Loucy (cell line): ENCODE data around the gene SBF2.

Experiments
- H2AFZ ChIP-seq: fragments of 200-600 bp; sonication (generic); 2 replicates; pipeline ENCODE4 v1.6.0; 2016; ENCODE audit warnings: antibody characterized with exemption, mild to moderate bottlenecking, low read length, moderate library complexity
- H3F3A ChIP-seq: fragments of 200-600 bp; 2 replicates; pipeline ENCODE4 v1.6.0; 2016; ENCODE audit warnings: antibody characterized with exemption, low read depth, mild to moderate bottlenecking
- H3K27me3 ChIP-seq: fragments of 200-600 bp; sonication (generic); 2 replicates; pipeline ENCODE4 v1.6.1; 2014; ENCODE audit warnings: low read length, mild to moderate bottlenecking; ENCODE audit not compliant: insufficient read depth, poor library complexity, severe bottlenecking
- H3K36me3 ChIP-seq: fragments of 200-600 bp; sonication (generic); 2 replicates; pipeline ENCODE4 v1.6.1; 2016; ENCODE audit warnings: low read length; ENCODE audit not compliant: insufficient read depth
- H3K4me1 ChIP-seq: fragments of 200-600 bp; sonication (generic); 2 replicates; pipeline ENCODE4 v1.5.1; 2014; ENCODE audit warnings: low read length, mild to moderate bottlenecking; ENCODE audit not compliant: insufficient read depth, poor library complexity, severe bottlenecking
- H3K4me2 ChIP-seq: fragments of 200-600 bp; sonication (generic); 2 replicates; pipeline ENCODE4 v1.6.0; 2014; ENCODE audit warnings: antibody characterized with exemption, low read length, low read depth, mild to moderate bottlenecking; ENCODE audit not compliant: poor library complexity, severe bottlenecking
- H3K4me3 ChIP-seq: fragments of 200-600 bp; sonication (generic); 2 replicates; pipeline ENCODE4 v1.5.1; 2014; ENCODE audit warnings: low read length, mild to moderate bottlenecking, mixed read lengths; ENCODE audit not compliant: poor library complexity, severe bottlenecking
- H3K79me2 ChIP-seq: fragments of 200-600 bp; sonication (generic); 2 replicates; pipeline ENCODE4 v1.6.1; 2014; ENCODE audit warnings: low read length; ENCODE audit not compliant: insufficient read depth
- H3K9ac ChIP-seq: fragments of 200-600 bp; sonication (generic); 2 replicates; pipeline ENCODE4 v1.6.0; 2014; ENCODE audit warnings: mild to moderate bottlenecking, low read depth, low read length, moderate library complexity; ENCODE audit not compliant: poor library complexity, severe bottlenecking
- H3K9me2 ChIP-seq: fragments of 200-600 bp; sonication (generic); replicated peaks from 2 replicates; pipeline ENCODE4 v1.6.1; 2016; ENCODE audit warnings: low read depth, low read length, mixed read lengths
- H3K9me3 ChIP-seq: fragments of 200-600 bp; sonication (generic); 2 replicates; pipeline ENCODE4 v1.6.1; 2014; ENCODE audit warnings: mild to moderate bottlenecking, antibody characterized with exemption, low read length, low read depth; ENCODE audit not compliant: insufficient read depth
- H4K20me1 ChIP-seq: fragments of 200-600 bp; sonication (generic); 2 replicates; pipeline ENCODE4 v1.6.0; 2014; ENCODE audit warnings: antibody characterized with exemption, low read length, mild to moderate bottlenecking; ENCODE audit not compliant: insufficient read depth, poor library complexity, severe bottlenecking
- EZH2phosphoT487 ChIP-seq: fragments of 200-600 bp; IDR thresholded peaks from 2 replicates; pipeline ENCODE4 v1.6.1; 2018; ENCODE audit warnings: antibody characterized with exemption, mild to moderate bottlenecking, moderate library complexity, borderline replicate concordance
- TF ChIP-seq, protein P1 (sequence below): fragments of 200-600 bp; sonication (generic); conservative IDR thresholded peaks from 2 replicates; pipeline ENCODE4 v1.5.1; 2014; ENCODE audit warnings: mild to moderate bottlenecking, antibody characterized with exemption, low read length

Gene SBF2

DNA sequence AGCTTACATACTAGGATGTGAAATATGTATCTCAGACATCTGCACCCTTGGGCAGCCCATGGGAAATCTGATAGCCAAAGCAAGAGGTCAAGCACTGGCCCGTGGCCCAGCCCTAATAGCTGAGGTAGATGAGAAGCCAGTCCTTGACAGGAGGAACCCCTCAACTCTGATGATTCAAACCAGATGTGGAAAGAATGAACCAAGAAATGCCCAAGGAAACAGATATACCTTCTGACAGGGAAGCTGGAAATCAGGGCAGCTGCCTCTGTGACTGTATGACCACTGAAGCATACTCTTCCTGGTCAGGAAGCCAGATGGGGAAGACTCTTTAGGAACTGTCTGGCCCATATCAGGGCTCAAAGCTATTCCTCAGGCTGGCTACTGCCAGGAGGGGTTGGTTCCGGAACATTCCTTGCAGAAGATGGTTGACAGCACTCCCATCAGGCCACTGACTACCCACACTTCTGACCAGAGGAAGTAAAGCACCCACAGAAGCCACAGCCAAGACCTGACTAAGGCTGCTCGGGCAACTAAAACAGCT is 506.0 kb downstream of the SBF2 start:
- Histone ChIP-seq H3K9ac (no peak overlapping the region), H2AFZ (no peak overlapping the region), H3K36me3 (peaks cover 2% of the 10 kb centered on the region; the same call in 1 of the 2 replicates), H3K9me2 (no peaks in the 10 kb centered on the region), H3K4me1 (peaks cover 3% of the 10 kb centered on the region), H4K20me1 (no peaks in the 10 kb centered on the region), H3K4me3 (no peak overlapping the region), H3K9me3 (no peaks in the 10 kb centered on the region), H3K4me2 (no peak overlapping the region), H3K27me3 (no peaks in the 10 kb centered on the region), H3K79me2 (no peaks in the 10 kb centered on the region), H3F3A (no peaks in the 10 kb centered on the region)
- TF ChIP-seq EZH2phosphoT487 = no peak
- TF ChIP-seq, protein P1, sequence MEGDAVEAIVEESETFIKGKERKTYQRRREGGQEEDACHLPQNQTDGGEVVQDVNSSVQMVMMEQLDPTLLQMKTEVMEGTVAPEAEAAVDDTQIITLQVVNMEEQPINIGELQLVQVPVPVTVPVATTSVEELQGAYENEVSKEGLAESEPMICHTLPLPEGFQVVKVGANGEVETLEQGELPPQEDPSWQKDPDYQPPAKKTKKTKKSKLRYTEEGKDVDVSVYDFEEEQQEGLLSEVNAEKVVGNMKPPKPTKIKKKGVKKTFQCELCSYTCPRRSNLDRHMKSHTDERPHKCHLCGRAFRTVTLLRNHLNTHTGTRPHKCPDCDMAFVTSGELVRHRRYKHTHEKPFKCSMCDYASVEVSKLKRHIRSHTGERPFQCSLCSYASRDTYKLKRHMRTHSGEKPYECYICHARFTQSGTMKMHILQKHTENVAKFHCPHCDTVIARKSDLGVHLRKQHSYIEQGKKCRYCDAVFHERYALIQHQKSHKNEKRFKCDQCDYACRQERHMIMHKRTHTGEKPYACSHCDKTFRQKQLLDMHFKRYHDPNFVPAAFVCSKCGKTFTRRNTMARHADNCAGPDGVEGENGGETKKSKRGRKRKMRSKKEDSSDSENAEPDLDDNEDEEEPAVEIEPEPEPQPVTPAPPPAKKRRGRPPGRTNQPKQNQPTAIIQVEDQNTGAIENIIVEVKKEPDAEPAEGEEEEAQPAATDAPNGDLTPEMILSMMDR = no peak

DNA sequence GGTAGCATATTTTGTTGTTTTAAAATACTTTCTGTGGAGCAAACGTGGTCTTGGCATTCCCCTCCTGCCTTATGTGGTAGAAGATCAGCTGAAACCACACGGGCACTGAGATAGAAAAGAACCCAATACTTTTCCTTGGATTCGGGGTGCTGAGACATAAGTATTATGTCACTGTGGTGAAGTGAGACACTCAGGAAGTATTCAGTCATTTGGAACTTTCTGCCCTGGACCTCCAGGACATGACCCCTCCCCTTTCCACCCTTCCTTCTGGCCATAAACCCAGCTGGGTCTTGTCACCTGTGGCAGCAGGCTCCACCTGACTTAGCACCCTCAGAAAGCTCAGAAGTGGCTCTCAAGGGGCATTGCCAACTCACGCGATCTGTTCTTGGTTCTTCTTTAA is 506.8 kb downstream of the SBF2 start:
- Histone ChIP-seq H3K4me1 (peaks cover 3% of the 10 kb centered on the region), H3K36me3 (peaks cover 2% of the 10 kb centered on the region; the same call in 1 of the 2 replicates), H3K4me3 (no peak overlapping the region), H3K9me3 (no peaks in the 10 kb centered on the region), H3K4me2 (no peak overlapping the region), H2AFZ (no peak overlapping the region), H4K20me1 (no peaks in the 10 kb centered on the region), H3K9me2 (no peaks in the 10 kb centered on the region), H3K79me2 (no peaks in the 10 kb centered on the region), H3K27me3 (no peaks in the 10 kb centered on the region), H3K9ac (no peak overlapping the region), H3F3A (no peaks in the 10 kb centered on the region)
- TF ChIP-seq, protein P1 = no peak
- no peak for TF ChIP-seq EZH2phosphoT487

DNA sequence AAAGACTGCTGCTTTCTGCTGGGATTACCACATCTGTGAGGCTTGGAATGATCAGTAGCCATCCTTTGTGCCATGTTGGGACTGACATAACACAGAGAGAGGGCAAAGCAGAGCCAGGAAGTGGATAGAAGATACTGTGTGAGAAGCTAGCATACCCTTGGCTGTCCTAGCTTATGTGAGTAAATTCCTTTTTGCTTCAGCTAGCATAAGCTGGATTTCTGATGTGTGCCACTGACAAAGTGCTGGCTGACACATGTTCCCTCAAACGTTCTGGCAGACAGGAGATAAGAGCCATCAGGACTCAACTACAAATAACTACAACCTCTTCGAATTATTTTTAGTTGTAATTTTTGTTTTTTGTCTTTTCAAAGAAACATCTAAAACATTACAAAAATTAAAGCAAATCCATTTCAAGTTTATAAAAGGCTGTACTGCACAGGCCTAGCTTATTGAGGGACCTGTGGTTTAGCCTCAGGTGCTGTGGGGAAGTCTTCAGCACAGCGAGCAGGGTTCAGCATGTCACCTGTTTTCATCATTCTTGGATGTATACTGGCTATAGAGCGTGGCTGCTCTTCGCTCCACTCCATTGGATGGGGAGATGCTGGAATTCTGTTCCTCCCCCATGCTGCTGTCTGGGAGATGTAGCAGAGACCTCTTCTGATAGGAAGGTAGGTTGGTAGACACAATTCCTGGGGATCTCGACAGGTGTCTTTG is 509.3 kb downstream of the SBF2 start:
- Histone ChIP-seq H3K79me2 (no peaks in the 10 kb centered on the region), H4K20me1 (no peaks in the 10 kb centered on the region), H3K9ac (no peak overlapping the region), H3K36me3 (peaks cover 20% of the 10 kb centered on the region; the same call in 1 of the 2 replicates), H3K9me2 (no peaks in the 10 kb centered on the region), H3K27me3 (no peaks in the 10 kb centered on the region), H3K4me1 (peaks cover 3% of the 10 kb centered on the region), H3F3A (no peaks in the 10 kb centered on the region), H3K4me2 (no peak overlapping the region), H3K9me3 (no peaks in the 10 kb centered on the region), H3K4me3 (no peak overlapping the region), H2AFZ (no peak overlapping the region)
- TF ChIP-seq EZH2phosphoT487 = no peak
- TF ChIP-seq, protein P1 = no peak
